Sigmoid colon (tissue), 4 donors: Measurements from ENCODE around the gene COX7A2.

Source experiments
- CTCF ChIP-seq, 4 experiments: fragments of 450-650 bp in 3 of 4; fragments of 200-600 bp in 1 of 4; IDR thresholded peaks; one replicate each; pipeline ENCODE4 v1.5.1; 2016 to 2019; ENCODE audit warnings: antibody characterized with exemption in 4 of 4, mild to moderate bottlenecking in 3 of 4, moderate library complexity in 2 of 4
- EP300 ChIP-seq, 4 donors: sonication (generic); formaldehyde crosslinking; IDR thresholded peaks; one replicate each; pipeline ENCODE4 v1.6.1; 2017; ENCODE audit warnings: antibody characterized with exemption in 4 of 4
- POLR2A ChIP-seq, 2 donors: fragments of 450-650 bp; IDR thresholded peaks; one replicate each; pipeline ENCODE4 v1.6.1; 2016; ENCODE audit warnings: antibody characterized with exemption in 2 of 2, mild to moderate bottlenecking in 2 of 2, moderate library complexity in 2 of 2
- POLR2AphosphoS5 ChIP-seq, 4 donors: sonication (generic); formaldehyde crosslinking; IDR thresholded peaks; one replicate each; pipeline ENCODE4 v1.6.1; 2017; ENCODE audit warnings: antibody characterized with exemption in 4 of 4

- TF ChIP-seq POLR2A (IDR thresholded peaks at IDR 0.05) (no peak), CTCF (IDR thresholded peaks at IDR 0.05) (no peak), EP300 (IDR thresholded peaks at IDR 0.05) (no peak), POLR2AphosphoS5 (IDR thresholded peaks at IDR 0.05) (no peak)
These were observed 25.4 kb upstream of the COX7A2 start for GRCh38 chr6:75268988-75269354.
